Uterine smooth muscle cell (primary cell): ENCODE measurements around the gene ADCY10. TPM values are rescaled to one million over a fixed set of nuclear protein-coding genes. Genes with fewer than 3 reads are reported as not detected.

Source experiments
- total RNA-seq: library from RNA; depleted of rRNA; stranded (reverse); fragments of >200 nt; gene quantifications from 2 replicates; pipeline ENCODE4 v1.2.3, GENCODE V29; 2014

The ADCY10 gene
- total RNA-seq = under 0.01 TPM in 2 replicates

GRCh38 chr1:167913895-167914496 lies at the start of gene ADCY10:
ADCY10 (minus strand) TSS chr1:167914134; CDS start chr1:167905140, 8,994 bp downstream.

GRCh38 chr1:167936930-167937708 lies 23.2 kb upstream of the ADCY10 start, which contains the start of gene MPC2:
MPC2 (minus strand) TSS chr1:167937072; CDS start chr1:167935841, 1,231 bp downstream.

GRCh38 chr1:167936068-167936929 lies 22.4 kb upstream of the ADCY10 start, which contains the start of gene DCAF6:
DCAF6 (plus strand) TSS chr1:167936683; CDS start chr1:167936912, 229 bp downstream.

Other genes with a start within 250 kb of the ADCY10 start
- gene MPZL1, start 192.2 kb downstream of the ADCY10 start, total RNA-seq = 94.0 and 117 TPM in 2 replicates
- 52.3 and 58.1 TPM in 2 replicates for gene DCAF6, start 22.5 kb upstream of the ADCY10 start, total RNA-seq
- gene MPC2, start 22.9 kb upstream of the ADCY10 start, total RNA-seq = 34.7 and 35.0 TPM in 2 replicates
- 12.0 and 12.9 TPM in 2 replicates for gene GPR161, start 222.8 kb upstream of the ADCY10 start, total RNA-seq